ENCODE data around the gene DDX4.

DNA sequence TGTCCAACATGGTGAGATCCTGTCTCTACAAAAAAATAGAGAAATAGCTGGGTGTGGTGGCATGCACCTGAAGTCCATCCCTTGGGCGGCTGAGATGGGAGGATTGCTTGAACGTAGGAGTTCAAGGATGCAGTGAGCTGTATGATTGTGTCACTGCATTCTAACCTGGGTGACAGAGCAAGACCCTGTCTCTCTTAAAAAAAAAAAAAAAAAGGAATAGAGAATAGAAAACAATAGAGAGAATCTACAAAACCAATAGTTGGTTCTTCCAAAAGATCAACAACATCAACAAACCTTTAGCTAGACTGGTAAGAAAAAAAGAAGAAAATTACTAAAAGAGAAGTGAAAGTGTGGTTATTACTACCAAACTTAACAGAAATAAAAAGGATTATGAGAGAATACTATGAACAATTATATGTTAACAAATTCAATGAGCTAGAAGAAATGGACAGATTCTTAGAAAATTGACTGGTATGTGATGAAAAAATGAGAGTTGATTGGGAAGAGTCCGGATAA is 17.6 kb upstream of the DDX4 start:
- TF ChIP-seq, protein P1, sequence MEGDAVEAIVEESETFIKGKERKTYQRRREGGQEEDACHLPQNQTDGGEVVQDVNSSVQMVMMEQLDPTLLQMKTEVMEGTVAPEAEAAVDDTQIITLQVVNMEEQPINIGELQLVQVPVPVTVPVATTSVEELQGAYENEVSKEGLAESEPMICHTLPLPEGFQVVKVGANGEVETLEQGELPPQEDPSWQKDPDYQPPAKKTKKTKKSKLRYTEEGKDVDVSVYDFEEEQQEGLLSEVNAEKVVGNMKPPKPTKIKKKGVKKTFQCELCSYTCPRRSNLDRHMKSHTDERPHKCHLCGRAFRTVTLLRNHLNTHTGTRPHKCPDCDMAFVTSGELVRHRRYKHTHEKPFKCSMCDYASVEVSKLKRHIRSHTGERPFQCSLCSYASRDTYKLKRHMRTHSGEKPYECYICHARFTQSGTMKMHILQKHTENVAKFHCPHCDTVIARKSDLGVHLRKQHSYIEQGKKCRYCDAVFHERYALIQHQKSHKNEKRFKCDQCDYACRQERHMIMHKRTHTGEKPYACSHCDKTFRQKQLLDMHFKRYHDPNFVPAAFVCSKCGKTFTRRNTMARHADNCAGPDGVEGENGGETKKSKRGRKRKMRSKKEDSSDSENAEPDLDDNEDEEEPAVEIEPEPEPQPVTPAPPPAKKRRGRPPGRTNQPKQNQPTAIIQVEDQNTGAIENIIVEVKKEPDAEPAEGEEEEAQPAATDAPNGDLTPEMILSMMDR (IDR thresholded peaks at IDR 0.05), result no peak
- TF ChIP-seq ZFX (IDR thresholded peaks at IDR 0.05; ENCODE audit: borderline replicate concordance), result no peak

Measured in 22Rv1 (cell line).